NT2/D1 (cell line): ENCODE measurements around the gene IL6ST.

ENCODE experiments used
- YY1 ChIP-seq: IDR thresholded peaks from 2 replicates; pipeline ENCODE4 v1.6.1; 2011; ENCODE audit not compliant: insufficient read length, insufficient read depth
- ZNF274 ChIP-seq: IDR thresholded peaks from 2 replicates; pipeline ENCODE4 v1.6.1; 2011; ENCODE audit warnings: mild to moderate bottlenecking, low read depth, low read length

- no peak for TF ChIP-seq ZNF274
- no peak for TF ChIP-seq YY1
Measured at GRCh38 chr5:55925712-55926111, 69.1 kb downstream of the IL6ST start.
